Measurements from ENCODE around the gene SLC43A3.
"Not testable (repeated sequence)": the region's sequence is repeated elsewhere in the genome, so short reads cannot be mapped to it uniquely, and the experiment has no call there.

Gene SLC43A3

GRCh38 chr11:57376095-57377090 lies 50.5 kb downstream of the SLC43A3 start:
- DNase-seq: no peak

GRCh38 chr11:57375490-57375889 lies 51.4 kb downstream of the SLC43A3 start:
- DNase-seq: no peak

GRCh38 chr11:57374966-57375365 lies 52.0 kb downstream of the SLC43A3 start:
- DNase-seq: no peak

GRCh38 chr11:57373146-57373545 lies 53.8 kb downstream of the SLC43A3 start:
- DNase-seq: no peak

- no peak for DNase-seq
Measured at GRCh38 chr11:57370941-57371340, 56.0 kb downstream of the SLC43A3 start.

GRCh38 chr11:57370251-57370650 lies 56.7 kb downstream of the SLC43A3 start:
- DNase-seq: no peak

GRCh38 chr11:57368845-57369232 lies 58.1 kb downstream of the SLC43A3 start:
- no peak for DNase-seq

- no peak for DNase-seq
Measured at GRCh38 chr11:57368106-57368844, 58.6 kb downstream of the SLC43A3 start.

GRCh38 chr11:57364851-57365660 lies 61.9 kb downstream of the SLC43A3 start:
- DNase-seq: no peak

GRCh38 chr11:57363131-57364080 lies 63.5 kb downstream of the SLC43A3 start:
- no peak for DNase-seq

- no peak for DNase-seq
Measured at GRCh38 chr11:57361926-57362325, 65.0 kb downstream of the SLC43A3 start.

- not testable (repeated sequence) for DNase-seq
Measured at GRCh38 chr11:57361420-57361819, 65.5 kb downstream of the SLC43A3 start.

GRCh38 chr11:57360991-57361390 lies 65.9 kb downstream of the SLC43A3 start:
- no peak for DNase-seq

- DNase-seq: no peak
Measured at GRCh38 chr11:57359896-57360690, 66.8 kb downstream of the SLC43A3 start.

- no peak for DNase-seq
Measured at GRCh38 chr11:57359396-57359795, 67.5 kb downstream of the SLC43A3 start.

- DNase-seq: no peak
Measured at GRCh38 chr11:57358991-57359390, 67.9 kb downstream of the SLC43A3 start.

GRCh38 chr11:57358543-57358961 lies 68.4 kb downstream of the SLC43A3 start:
- no peak for DNase-seq

GRCh38 chr11:57357856-57358255 lies 69.1 kb downstream of the SLC43A3 start:
- DNase-seq: no peak

- DNase-seq: no peak
Measured at GRCh38 chr11:57357310-57357709, 69.6 kb downstream of the SLC43A3 start.

All from CD4-positive, alpha-beta T cell treated with Interleukin-6 for 4 hours (primary cell).